PC-9 (cell line): Measurements from ENCODE around the gene OLIG2.

Experiments used
- CTCF ChIP-seq: fragments of 200-600 bp; sonication (generic); conservative IDR thresholded peaks from 2 replicates; pipeline ENCODE4 v1.6.1; 2017; ENCODE audit warnings: mixed run types, antibody characterized with exemption, mild to moderate bottlenecking, moderate library complexity
- EZH2 ChIP-seq: fragments of 200-600 bp; sonication (generic); IDR thresholded peaks from 2 replicates; pipeline ENCODE4 v1.8.0; 2017; ENCODE audit warnings: antibody characterized with exemption, low read depth

DNA sequence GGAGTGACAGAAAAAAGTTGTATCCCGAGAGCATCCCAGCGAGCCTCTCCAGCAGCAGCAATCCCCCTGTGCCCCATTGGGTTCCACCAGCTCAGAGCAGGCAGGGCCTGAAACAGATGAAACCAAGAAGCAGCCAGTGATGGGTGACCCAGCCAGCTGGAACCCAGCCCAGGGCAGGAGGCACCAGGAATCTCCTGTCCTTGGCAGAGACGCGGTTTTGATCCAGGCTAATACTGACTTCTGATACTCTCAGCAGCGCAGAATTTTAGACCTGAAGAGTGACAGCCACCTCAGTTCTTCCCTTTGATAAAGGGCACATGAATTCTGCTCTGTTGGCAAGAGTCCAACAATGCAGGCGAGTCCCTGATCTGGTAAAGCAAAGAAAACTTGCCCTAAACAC is 32.8 kb downstream of the OLIG2 start:
- no peak for TF ChIP-seq CTCF
- TF ChIP-seq EZH2: no peak
